ENCODE results near the gene ZNF628.

DNA sequence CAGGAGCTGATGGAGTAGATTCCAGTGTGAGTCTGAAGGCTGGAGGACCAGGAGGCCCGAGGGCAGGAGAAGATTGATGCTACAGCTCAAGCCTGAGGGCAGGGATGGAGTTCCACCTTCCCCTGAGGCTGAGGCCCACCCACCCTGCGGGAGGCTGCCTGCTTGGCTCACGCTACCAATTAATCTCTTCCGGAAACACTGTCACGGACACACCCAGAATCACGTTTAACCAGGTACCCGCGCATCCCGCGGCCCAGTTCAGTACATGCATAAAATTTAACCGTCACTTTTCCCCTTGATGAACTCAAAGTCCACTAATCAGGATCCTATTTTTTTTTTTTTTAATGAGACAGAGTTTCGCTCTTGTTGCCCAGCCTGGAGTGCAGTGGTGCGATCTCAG is 5.2 kb upstream of the ZNF628 start:
- no peak for TF ChIP-seq GATA2 (IDR thresholded peaks at IDR 0.05; ENCODE audit: low read depth, low read length)
- TF ChIP-seq GATA3 (IDR thresholded peaks at IDR 0.05; ENCODE audit: low read depth, low read length) = no peak
